Measurements from ENCODE around the gene PARD3. TPM values are rescaled to one million over a fixed set of nuclear protein-coding genes. Genes with fewer than 3 reads are reported as not detected.

PARD3 gene
- total RNA-seq, 1 donor = 42.1 TPM

DNA sequence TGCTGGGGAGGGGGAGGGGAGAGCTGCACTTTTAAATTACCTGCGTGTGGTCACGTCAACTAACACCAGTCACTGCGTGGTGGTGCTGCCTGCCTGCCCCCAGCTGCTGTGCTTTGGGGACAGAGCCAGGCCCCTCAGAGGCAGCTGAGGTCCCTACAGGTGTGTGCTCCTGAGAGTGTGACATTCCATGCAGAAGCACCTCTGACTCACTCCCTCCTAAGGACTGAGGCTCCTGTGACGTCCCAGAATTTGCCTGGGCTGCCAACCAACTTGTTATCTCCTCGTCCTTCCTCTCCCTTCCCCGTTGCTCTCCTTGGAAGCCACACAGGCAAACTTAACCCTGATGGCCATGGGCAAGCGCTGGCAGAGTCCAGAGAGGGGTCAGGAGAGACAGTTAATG lies 563.0 kb downstream of the PARD3 start:
- TF ChIP-seq, protein P1, sequence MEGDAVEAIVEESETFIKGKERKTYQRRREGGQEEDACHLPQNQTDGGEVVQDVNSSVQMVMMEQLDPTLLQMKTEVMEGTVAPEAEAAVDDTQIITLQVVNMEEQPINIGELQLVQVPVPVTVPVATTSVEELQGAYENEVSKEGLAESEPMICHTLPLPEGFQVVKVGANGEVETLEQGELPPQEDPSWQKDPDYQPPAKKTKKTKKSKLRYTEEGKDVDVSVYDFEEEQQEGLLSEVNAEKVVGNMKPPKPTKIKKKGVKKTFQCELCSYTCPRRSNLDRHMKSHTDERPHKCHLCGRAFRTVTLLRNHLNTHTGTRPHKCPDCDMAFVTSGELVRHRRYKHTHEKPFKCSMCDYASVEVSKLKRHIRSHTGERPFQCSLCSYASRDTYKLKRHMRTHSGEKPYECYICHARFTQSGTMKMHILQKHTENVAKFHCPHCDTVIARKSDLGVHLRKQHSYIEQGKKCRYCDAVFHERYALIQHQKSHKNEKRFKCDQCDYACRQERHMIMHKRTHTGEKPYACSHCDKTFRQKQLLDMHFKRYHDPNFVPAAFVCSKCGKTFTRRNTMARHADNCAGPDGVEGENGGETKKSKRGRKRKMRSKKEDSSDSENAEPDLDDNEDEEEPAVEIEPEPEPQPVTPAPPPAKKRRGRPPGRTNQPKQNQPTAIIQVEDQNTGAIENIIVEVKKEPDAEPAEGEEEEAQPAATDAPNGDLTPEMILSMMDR (IDR thresholded peaks at IDR 0.05; ENCODE audit: insufficient read depth, low read length) = no peak
- no peak overlapping the region for H3K4me3 ChIP-seq (ENCODE audit: low read depth, low read length)

DNA sequence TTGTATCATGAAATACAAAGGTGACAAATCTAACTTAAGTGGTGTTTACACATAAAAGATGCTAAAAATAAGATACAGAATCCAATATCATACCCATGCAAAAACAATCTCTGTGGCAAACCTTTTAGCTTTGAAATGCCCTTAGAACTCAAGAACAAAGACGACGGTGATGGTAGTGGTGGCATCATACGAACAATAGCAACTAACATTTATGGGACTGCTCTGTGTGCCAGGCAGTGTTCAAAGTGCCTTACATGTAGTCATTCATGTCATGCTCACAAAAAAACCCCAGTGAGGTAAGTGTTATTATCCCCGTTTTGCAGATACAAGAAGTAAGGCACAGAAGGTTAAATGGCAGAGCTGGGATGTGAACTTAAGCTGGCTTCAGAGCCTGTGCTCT lies 563.9 kb downstream of the PARD3 start:
- TF ChIP-seq, protein P1 (IDR thresholded peaks at IDR 0.05; ENCODE audit: insufficient read depth, low read length) = no peak
- no peak for DNase-seq (ENCODE audit: low read depth)
- H3K4me3 ChIP-seq (ENCODE audit: low read depth, low read length) = no peak overlapping the region

More for the DNA sequence above, 563.0 kb downstream of the PARD3 start:
- no peak for DNase-seq (ENCODE audit: low read depth)

- TF ChIP-seq, protein P1 (IDR thresholded peaks at IDR 0.05; ENCODE audit: insufficient read depth, low read length) = no peak
- H3K4me3 ChIP-seq (ENCODE audit: low read depth, low read length) = no peak overlapping the region
- DNase-seq (ENCODE audit: low read depth) = no peak
Measured at GRCh38 chr10:34250722-34251121, 564.4 kb downstream of the PARD3 start.

GRCh38 chr10:34249634-34250033 lies 565.5 kb downstream of the PARD3 start:
- no peak overlapping the region for H3K4me3 ChIP-seq (ENCODE audit: low read depth, low read length)
- TF ChIP-seq, protein P1 (IDR thresholded peaks at IDR 0.05; ENCODE audit: insufficient read depth, low read length) = no peak
- DNase-seq (ENCODE audit: low read depth) = no peak

DNA sequence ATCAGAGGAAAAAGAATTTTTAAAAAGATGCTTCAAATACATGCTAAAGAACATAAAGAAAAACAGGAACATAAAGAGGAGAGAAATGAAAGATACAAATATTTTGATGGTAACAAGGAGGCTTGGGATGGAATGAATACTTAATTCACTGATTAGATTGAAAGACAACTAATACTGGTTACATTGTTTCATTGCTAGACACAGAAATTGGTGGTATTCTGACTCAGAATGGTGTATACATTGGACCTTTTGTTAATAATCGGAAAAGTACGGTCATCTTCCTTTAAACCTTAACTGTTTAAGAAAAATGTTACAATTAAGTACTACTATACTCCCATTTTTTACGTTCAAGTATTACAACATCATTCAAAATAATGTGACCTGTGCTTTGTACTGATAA lies 567.5 kb downstream of the PARD3 start:
- TF ChIP-seq, protein P1 (IDR thresholded peaks at IDR 0.05; ENCODE audit: insufficient read depth, low read length) = no peak
- DNase-seq (ENCODE audit: low read depth) = no peak
- no peak overlapping the region for H3K4me3 ChIP-seq (ENCODE audit: low read depth, low read length)

- no peak overlapping the region for H3K4me3 ChIP-seq (ENCODE audit: low read depth, low read length)
- DNase-seq (ENCODE audit: low read depth) = no peak
- TF ChIP-seq, protein P1 (IDR thresholded peaks at IDR 0.05; ENCODE audit: insufficient read depth, low read length) = no peak
Measured at GRCh38 chr10:34244756-34245484, 570.2 kb downstream of the PARD3 start.
